DMS53 treated with DMSO at 0.1 percent for 48 hours (cell line): ENCODE results near the gene PKIG.
A peak's percentile ranks its signal among the peaks of the same experiment; 100 is the strongest.
"Not testable (repeated sequence)": the region's sequence is repeated elsewhere in the genome, so short reads cannot be mapped to it uniquely, and the experiment has no call there.

Experiments used
- DNase-seq: peaks from one replicate; lab custom pipeline; 2025; ENCODE audit not compliant: unreplicated experiment; lab: John Stamatoyannopoulos, UW

PKIG gene

GRCh38 chr20:44582311-44583025 is at the start of gene PKIG:
Gene PKIG (plus strand): TSS chr20:44582579. CDS start chr20:44614557, 31,978 bp downstream.
- no peak for DNase-seq

- DNase-seq = no peak
Measured at GRCh38 chr20:44532981-44533331, 49.4 kb upstream of the PKIG start.

- DNase-seq = no peak
Measured at GRCh38 chr20:44533928-44534327, 48.5 kb upstream of the PKIG start.

- DNase-seq = no peak
Measured at GRCh38 chr20:44536175-44536574, 46.2 kb upstream of the PKIG start.

- DNase-seq = no peak
Measured at GRCh38 chr20:44537993-44538392, 44.4 kb upstream of the PKIG start.

- DNase-seq = no peak
Measured at GRCh38 chr20:44540834-44541233, 41.5 kb upstream of the PKIG start.

- DNase-seq = no peak
Measured at GRCh38 chr20:44541992-44542391, 40.4 kb upstream of the PKIG start.

GRCh38 chr20:44542890-44543289 is 39.5 kb upstream of the PKIG start:
- DNase-seq = no peak

GRCh38 chr20:44543358-44543757 is 39.0 kb upstream of the PKIG start:
- no peak for DNase-seq

- DNase-seq = no peak
Measured at GRCh38 chr20:44544263-44544662, 38.1 kb upstream of the PKIG start.

- DNase-seq = no peak
Measured at GRCh38 chr20:44547419-44547818, 35.0 kb upstream of the PKIG start.

GRCh38 chr20:44549123-44549522 is 33.3 kb upstream of the PKIG start:
- DNase-seq = no peak

GRCh38 chr20:44552050-44552449 is 30.3 kb upstream of the PKIG start:
- no peak for DNase-seq

GRCh38 chr20:44552568-44552949 is 29.8 kb upstream of the PKIG start:
- DNase-seq = no peak

- DNase-seq = peak; percentile 95
Measured at GRCh38 chr20:44552950-44553908, 29.1 kb upstream of the PKIG start.

GRCh38 chr20:44559302-44559701 is 23.1 kb upstream of the PKIG start:
- DNase-seq = no peak

GRCh38 chr20:44560229-44560628 is 22.1 kb upstream of the PKIG start:
- no peak for DNase-seq

GRCh38 chr20:44560818-44561217 is 21.6 kb upstream of the PKIG start:
- DNase-seq = not testable (repeated sequence)

GRCh38 chr20:44561876-44562275 is 20.5 kb upstream of the PKIG start:
- no peak for DNase-seq

- no peak for DNase-seq
Measured at GRCh38 chr20:44566018-44566417, 16.4 kb upstream of the PKIG start.

GRCh38 chr20:44566811-44567210 is 15.6 kb upstream of the PKIG start:
- DNase-seq = no peak

- DNase-seq = no peak
Measured at GRCh38 chr20:44570367-44570766, 12.0 kb upstream of the PKIG start.
